ENCODE data around the gene BACH1.

DNA sequence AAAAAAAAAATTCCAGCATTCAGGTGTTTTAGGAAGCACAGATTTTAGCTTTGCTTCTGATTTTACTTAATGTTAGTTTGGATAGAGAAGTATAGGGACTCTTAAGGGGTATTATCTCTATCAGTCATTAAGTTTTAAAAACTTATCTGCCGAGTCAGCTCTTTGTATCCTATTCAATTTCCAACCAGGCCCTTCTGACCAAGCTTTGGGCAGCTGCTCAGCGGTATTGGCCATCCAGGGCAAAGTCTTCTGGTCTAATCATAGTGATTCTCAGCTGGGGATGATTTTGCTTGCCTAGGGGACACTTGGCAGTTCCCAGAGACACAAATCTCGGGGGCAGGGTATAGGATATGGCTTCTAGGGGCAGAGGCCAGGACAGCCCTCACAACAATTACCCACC lies 47.6 kb downstream of the BACH1 start:
- no peak for TF ChIP-seq CREB1 (CRISPR knock-in tag; IDR thresholded peaks at IDR 0.05)
- no peak for TF ChIP-seq ZNF317 (CRISPR knock-in tag; IDR thresholded peaks at IDR 0.05; ENCODE audit: borderline replicate concordance, low read depth)
- TF ChIP-seq, protein P1, sequence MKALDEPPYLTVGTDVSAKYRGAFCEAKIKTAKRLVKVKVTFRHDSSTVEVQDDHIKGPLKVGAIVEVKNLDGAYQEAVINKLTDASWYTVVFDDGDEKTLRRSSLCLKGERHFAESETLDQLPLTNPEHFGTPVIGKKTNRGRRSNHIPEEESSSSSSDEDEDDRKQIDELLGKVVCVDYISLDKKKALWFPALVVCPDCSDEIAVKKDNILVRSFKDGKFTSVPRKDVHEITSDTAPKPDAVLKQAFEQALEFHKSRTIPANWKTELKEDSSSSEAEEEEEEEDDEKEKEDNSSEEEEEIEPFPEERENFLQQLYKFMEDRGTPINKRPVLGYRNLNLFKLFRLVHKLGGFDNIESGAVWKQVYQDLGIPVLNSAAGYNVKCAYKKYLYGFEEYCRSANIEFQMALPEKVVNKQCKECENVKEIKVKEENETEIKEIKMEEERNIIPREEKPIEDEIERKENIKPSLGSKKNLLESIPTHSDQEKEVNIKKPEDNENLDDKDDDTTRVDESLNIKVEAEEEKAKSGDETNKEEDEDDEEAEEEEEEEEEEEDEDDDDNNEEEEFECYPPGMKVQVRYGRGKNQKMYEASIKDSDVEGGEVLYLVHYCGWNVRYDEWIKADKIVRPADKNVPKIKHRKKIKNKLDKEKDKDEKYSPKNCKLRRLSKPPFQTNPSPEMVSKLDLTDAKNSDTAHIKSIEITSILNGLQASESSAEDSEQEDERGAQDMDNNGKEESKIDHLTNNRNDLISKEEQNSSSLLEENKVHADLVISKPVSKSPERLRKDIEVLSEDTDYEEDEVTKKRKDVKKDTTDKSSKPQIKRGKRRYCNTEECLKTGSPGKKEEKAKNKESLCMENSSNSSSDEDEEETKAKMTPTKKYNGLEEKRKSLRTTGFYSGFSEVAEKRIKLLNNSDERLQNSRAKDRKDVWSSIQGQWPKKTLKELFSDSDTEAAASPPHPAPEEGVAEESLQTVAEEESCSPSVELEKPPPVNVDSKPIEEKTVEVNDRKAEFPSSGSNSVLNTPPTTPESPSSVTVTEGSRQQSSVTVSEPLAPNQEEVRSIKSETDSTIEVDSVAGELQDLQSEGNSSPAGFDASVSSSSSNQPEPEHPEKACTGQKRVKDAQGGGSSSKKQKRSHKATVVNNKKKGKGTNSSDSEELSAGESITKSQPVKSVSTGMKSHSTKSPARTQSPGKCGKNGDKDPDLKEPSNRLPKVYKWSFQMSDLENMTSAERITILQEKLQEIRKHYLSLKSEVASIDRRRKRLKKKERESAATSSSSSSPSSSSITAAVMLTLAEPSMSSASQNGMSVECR (CRISPR knock-in tag; IDR thresholded peaks at IDR 0.05; ENCODE audit: borderline replicate concordance): no peak
- TF ChIP-seq, protein P2, sequence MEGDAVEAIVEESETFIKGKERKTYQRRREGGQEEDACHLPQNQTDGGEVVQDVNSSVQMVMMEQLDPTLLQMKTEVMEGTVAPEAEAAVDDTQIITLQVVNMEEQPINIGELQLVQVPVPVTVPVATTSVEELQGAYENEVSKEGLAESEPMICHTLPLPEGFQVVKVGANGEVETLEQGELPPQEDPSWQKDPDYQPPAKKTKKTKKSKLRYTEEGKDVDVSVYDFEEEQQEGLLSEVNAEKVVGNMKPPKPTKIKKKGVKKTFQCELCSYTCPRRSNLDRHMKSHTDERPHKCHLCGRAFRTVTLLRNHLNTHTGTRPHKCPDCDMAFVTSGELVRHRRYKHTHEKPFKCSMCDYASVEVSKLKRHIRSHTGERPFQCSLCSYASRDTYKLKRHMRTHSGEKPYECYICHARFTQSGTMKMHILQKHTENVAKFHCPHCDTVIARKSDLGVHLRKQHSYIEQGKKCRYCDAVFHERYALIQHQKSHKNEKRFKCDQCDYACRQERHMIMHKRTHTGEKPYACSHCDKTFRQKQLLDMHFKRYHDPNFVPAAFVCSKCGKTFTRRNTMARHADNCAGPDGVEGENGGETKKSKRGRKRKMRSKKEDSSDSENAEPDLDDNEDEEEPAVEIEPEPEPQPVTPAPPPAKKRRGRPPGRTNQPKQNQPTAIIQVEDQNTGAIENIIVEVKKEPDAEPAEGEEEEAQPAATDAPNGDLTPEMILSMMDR (IDR thresholded peaks at IDR 0.05): no peak
- no peak for TF ChIP-seq MXD4 (CRISPR knock-in tag; IDR thresholded peaks at IDR 0.05; ENCODE audit: borderline replicate concordance)

Measured in WTC11 (cell line).